Prostate gland (tissue), 2 donors: ENCODE measurements around the gene FOXRED1. TPM values are rescaled to one million over a fixed set of nuclear protein-coding genes. Genes with fewer than 3 reads are reported as not detected.

Experiments used
- DNase-seq: peaks from one replicate; pipeline ENCODE4 v3.0.0-alpha.2; 2019; ENCODE audit warnings: low spot score
- H3K27ac ChIP-seq, 2 donors: fragments of 200-600 bp; sonication (generic); 2 replicates each; pipeline ENCODE4 v1.5.1; 2017 to 2019
- H3K27me3 ChIP-seq: fragments of 200-600 bp; sonication (generic); replicated peaks from 2 replicates; pipeline ENCODE4 v1.5.1; 2019; ENCODE audit not compliant: insufficient read depth
- H3K36me3 ChIP-seq, 2 donors: fragments of 200-600 bp; sonication (generic); 1 replicate in 1 of 2; 2 replicates in 1 of 2; pipeline versions ENCODE4 v1.5.1 to v1.8.1; 2017 to 2019
- H3K4me1 ChIP-seq: fragments of 200-600 bp; sonication (generic); replicated peaks from 2 replicates; pipeline ENCODE4 v1.5.1; 2019
- H3K4me3 ChIP-seq, 2 donors: fragments of 200-600 bp; sonication (generic); 2 replicates each; pipeline ENCODE4 v1.5.1; 2017 to 2019
- H3K9me3 ChIP-seq: fragments of 200-600 bp; sonication (generic); 2 replicates; pipeline ENCODE4 v1.5.1; 2017
- POLR2A ChIP-seq: fragments of 450-650 bp; IDR thresholded peaks from one replicate; pipeline ENCODE4 v1.6.1; 2016; ENCODE audit warnings: antibody characterized with exemption, mild to moderate bottlenecking
- POLR2AphosphoS5 ChIP-seq: sonication (generic); formaldehyde crosslinking; IDR thresholded peaks from one replicate; pipeline ENCODE4 v1.6.1; 2017; ENCODE audit warnings: antibody characterized with exemption
- WGBS: methylation state at CpG from one replicate; pipeline ENCODE4 v1.1.5; 2018; 5-methylcytosine and 5-hydroxymethylcytosine counted together
- intact Hi-C: fragments of 100-400 bp; cut with DNase I; formaldehyde crosslinking; loops from one replicate; pipeline ENCODE4 v1.14.2; 2022
- total RNA-seq, 2 donors: library from RNA; depleted of rRNA; stranded (reverse); fragments of >200 nt; gene quantifications; one replicate each; pipeline ENCODE4 v1.1.0, GENCODE V29; 2016
- TF ChIP-seq, protein P1 (sequence below), 4 experiments: fragments of 200-600 bp in 2 of 4; fragments of 450-650 bp in 2 of 4; sonication (generic) in 2 of 4; IDR thresholded peaks; 1 replicate in 3 of 4; 2 replicates in 1 of 4; pipeline ENCODE4 v1.5.1; 2016 to 2019; ENCODE audit warnings: antibody characterized with exemption in 4 of 4, mild to moderate bottlenecking in 2 of 4, moderate library complexity in 2 of 4

The FOXRED1 gene
- 10 to 100 TPM; 23.9 to 44.0 TPM for total RNA-seq

DNA sequence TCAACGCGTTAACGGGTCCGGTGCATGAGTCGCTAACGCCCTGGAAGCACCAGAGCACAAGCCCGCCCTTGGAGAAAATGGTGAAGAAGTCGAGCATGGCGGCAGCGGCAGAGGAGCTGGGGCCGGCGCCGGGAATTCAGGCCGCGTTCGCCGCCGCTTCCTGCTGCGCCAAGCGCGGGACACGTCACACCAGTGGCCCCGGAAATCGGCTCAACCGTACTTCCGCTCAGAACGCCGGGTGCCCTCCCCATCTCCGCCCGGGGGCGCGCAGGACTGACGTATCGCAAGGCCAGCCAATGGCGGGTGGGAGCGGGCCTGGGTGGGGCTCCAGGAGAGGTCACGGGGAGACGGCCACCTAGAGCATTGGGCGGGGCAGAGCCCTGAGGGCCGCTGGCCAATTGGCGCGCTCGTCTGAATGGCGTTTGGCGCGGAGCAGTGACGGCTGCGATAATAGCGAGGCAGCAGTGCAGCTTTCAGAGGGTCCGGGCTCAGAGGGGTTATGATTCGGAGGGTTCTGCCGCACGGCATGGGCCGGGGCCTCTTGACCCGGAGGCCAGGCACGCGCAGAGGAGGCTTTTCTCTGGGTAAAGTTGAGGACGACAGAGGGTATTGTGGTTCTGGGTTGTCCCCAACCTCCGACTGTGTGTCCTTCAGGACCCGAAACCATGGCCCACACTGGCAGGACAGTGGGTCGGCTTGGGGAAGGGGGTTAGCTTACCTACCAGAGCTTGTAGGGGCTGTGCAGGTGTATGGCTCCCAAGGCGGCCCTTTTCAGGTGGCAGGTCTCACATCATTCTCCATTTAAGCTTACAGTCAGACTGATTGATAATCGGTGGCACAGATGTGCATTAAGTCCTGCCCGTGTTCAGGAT, at the start of gene FOXRED1, which contains the start of gene SRPRA:
Gene FOXRED1 (plus strand): TSS at position 447 of the 872 bp plus-strand sequence. CDS start 53 bp downstream, at position 500.
Gene SRPRA (minus strand): TSS at position 188 of the 872 bp plus-strand sequence. CDS start 91 bp downstream, at position 97.
- no peaks in the 10 kb centered on the region for H3K27me3 ChIP-seq
- H3K9me3 ChIP-seq = no peaks in the 10 kb centered on the region
- DNase-seq = peak; percentile 100
- peak within 1 kb of the TSS; percentile 81 to 91 for H3K27ac ChIP-seq
- peak; percentile 99 for TF ChIP-seq POLR2AphosphoS5
- peak; percentile 64 for TF ChIP-seq POLR2A
- TF ChIP-seq, protein P1, sequence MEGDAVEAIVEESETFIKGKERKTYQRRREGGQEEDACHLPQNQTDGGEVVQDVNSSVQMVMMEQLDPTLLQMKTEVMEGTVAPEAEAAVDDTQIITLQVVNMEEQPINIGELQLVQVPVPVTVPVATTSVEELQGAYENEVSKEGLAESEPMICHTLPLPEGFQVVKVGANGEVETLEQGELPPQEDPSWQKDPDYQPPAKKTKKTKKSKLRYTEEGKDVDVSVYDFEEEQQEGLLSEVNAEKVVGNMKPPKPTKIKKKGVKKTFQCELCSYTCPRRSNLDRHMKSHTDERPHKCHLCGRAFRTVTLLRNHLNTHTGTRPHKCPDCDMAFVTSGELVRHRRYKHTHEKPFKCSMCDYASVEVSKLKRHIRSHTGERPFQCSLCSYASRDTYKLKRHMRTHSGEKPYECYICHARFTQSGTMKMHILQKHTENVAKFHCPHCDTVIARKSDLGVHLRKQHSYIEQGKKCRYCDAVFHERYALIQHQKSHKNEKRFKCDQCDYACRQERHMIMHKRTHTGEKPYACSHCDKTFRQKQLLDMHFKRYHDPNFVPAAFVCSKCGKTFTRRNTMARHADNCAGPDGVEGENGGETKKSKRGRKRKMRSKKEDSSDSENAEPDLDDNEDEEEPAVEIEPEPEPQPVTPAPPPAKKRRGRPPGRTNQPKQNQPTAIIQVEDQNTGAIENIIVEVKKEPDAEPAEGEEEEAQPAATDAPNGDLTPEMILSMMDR (IDR thresholded peaks at IDR 0.05) = peak in 2 of 4 experiments; percentile 8 to 25
- H3K4me1 ChIP-seq = no peaks in the 10 kb centered on the region
- H3K4me3 ChIP-seq = peak within 1 kb of the TSS; percentile 77 to 95
- WGBS = under 1% methylated on average over 63 of the region's 64 CpGs
- intact Hi-C loops = no loop called here
- H3K36me3 ChIP-seq = peaks cover 3 to 15% of the 10 kb centered on the region in 2 donors

DNA sequence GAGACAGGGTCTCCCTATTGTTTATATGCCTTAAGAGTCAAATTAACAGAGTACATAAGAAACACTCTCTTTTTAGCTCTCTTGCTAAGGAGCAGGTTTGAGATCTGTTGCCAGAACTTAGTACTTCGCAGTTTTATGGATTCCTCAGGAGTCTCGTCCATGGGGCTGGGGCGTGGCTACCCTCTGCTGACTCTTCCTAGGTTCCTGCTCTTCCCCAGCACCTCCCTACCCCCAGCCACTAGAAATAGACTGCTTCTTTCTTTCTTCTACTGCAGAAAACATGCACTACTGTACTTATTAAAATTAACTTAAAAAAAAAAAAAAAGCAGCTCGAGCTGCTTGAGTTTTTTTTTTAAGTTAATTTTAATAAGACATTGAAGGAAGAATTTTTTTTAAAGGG, 49.4 kb upstream of the FOXRED1 start:
- Histone ChIP-seq H3K4me3 (no peak overlapping the region), H3K27me3 (no peaks in the 10 kb centered on the region), H3K4me1 (no peaks in the 10 kb centered on the region), H3K36me3 (no peaks in the 10 kb centered on the region), H3K9me3 (no peaks in the 10 kb centered on the region), H3K27ac (no peak overlapping the region)
- WGBS = 75% methylated on average over 4 of the region's 4 CpGs
- no peak for DNase-seq
- intact Hi-C loops = no loop called here
- TF ChIP-seq, protein P1 (IDR thresholded peaks at IDR 0.05) = no peak
- TF ChIP-seq POLR2AphosphoS5 (no peak), POLR2A (no peak)

DNA sequence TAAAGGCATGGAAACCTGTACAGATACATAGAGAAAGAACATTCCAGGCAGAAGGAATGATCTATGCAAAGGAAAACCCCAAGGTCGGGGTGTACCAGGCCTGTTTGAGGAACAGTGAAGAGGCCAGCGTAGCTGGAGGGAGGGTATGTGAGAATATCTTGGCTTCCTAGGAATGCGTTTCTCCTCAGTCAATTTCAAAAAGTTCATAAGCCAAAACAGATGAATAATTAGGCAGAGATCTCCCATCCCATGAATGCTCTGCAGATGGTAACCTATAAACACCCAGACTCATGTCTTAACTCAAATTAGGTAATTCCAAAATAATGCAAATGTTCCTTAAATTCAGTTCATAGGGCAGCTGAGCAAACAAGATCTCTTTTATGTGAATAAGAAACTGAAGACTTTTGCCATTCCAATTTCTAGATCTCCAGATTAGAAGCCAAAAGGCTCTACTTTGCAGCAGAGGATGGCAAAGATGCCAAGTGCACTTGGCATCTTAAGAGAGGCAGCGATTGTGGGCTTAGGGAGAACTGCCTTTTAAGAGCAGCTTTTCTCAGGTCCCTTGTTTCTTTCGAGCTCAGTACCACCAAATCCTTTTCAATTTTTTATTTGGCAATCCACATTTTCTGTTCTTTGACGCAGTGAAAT, 44.2 kb upstream of the FOXRED1 start:
- no peak overlapping the region for H3K4me3 ChIP-seq
- H3K27ac ChIP-seq = no peak overlapping the region
- peaks cover 3% of the 10 kb centered on the region for H3K4me1 ChIP-seq
- WGBS = 57% methylated on average over 6 of the region's 6 CpGs
- no peaks in the 10 kb centered on the region for H3K9me3 ChIP-seq
- intact Hi-C loops = no loop called here
- no peaks in the 10 kb centered on the region for H3K27me3 ChIP-seq
- no peak for TF ChIP-seq POLR2A
- no peak for TF ChIP-seq POLR2AphosphoS5
- TF ChIP-seq, protein P1 (IDR thresholded peaks at IDR 0.05) = no peak
- no peak for DNase-seq
- no peaks in the 10 kb centered on the region for H3K36me3 ChIP-seq

DNA sequence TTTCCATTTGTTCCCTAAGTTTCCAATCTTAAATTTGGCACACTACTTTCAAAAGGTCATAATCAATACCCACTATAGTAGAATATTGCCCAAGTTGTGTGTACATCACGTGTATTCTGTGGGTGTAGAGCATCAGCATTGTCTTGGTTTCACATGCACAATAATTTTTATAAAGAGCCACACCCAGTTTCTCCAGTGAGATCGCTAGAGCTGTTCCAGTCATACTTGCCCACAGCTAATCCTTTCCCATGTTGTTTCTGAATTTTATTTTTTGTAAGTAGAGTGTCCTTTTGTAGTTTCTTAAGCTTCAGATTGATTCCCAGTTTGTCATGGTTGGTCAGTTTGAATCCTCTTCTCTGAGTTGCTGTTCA, 43.7 kb upstream of the FOXRED1 start:
- Histone ChIP-seq H3K27ac (no peak overlapping the region), H3K36me3 (no peaks in the 10 kb centered on the region), H3K9me3 (no peaks in the 10 kb centered on the region), H3K4me3 (no peak overlapping the region), H3K4me1 (peaks cover 3% of the 10 kb centered on the region), H3K27me3 (no peaks in the 10 kb centered on the region)
- intact Hi-C loops = no loop called here
- DNase-seq = no peak
- no peak for TF ChIP-seq POLR2AphosphoS5
- TF ChIP-seq, protein P1 (IDR thresholded peaks at IDR 0.05) = no peak
- no peak for TF ChIP-seq POLR2A
- WGBS = 58% methylated on average over 2 of the region's 2 CpGs
